Panc1 (cell line): ENCODE measurements around the gene MYMK. TPM values are rescaled to one million over a fixed set of nuclear protein-coding genes. Genes with fewer than 3 reads are reported as not detected.
A peak's percentile ranks its signal among the peaks of the same experiment; 100 is the strongest.

ENCODE experiments used
- ATAC-seq: fragments of 200-7000 bp; cut with Tn5 transposase; 2 replicates; pipeline ENCODE4 v1.9.1; 2020; ENCODE audit warnings: mild to moderate bottlenecking, moderate library complexity
- BruUV-seq: library from RNA; stranded (reverse); fragments of 400-500 nt; replicated peaks from 2 replicates; lab custom pipeline; 2021; lab: Mats Ljungman, UMichigan
- CTCF ChIA-PET: fragments of 300-600 bp; sonication (Branson Sonifier 250); formaldehyde crosslinking; loops from one replicate; lab custom pipeline; 2022; ENCODE audit warnings: antibody characterized with exemption; lab: Charles Lee
- POLR2A ChIA-PET: fragments of 300-600 bp; sonication (Branson Sonifier 250); formaldehyde crosslinking; loops from one replicate; lab custom pipeline; 2022; ENCODE audit warnings: antibody characterized with exemption; lab: Charles Lee
- DNase-seq: peaks from one replicate; pipeline ENCODE4 v3.0.0-alpha.2; 2010; ENCODE audit warnings: low read depth, low spot score
- H3K27ac ChIP-seq: 2 replicates; pipeline ENCODE4 v1.5.1; 2011; ENCODE audit warnings: mild to moderate bottlenecking, low read length, inconsistent platforms
- H3K27me3 ChIP-seq: fragments of 200-500 bp; sonication (Bioruptor generic); 2 replicates; pipeline ENCODE4 v1.6.0; 2014; ENCODE audit warnings: low read length, inconsistent platforms; ENCODE audit not compliant: control insufficient read depth, insufficient read depth
- H3K36me3 ChIP-seq: fragments of 200-500 bp; sonication (Bioruptor generic); 2 replicates; pipeline ENCODE4 v1.5.1; 2014; ENCODE audit warnings: inconsistent platforms, mild to moderate bottlenecking, low read length, moderate library complexity; ENCODE audit not compliant: control insufficient read depth, insufficient read depth
- H3K4me1 ChIP-seq: 2 replicates; pipeline ENCODE4 v1.5.1; 2011; ENCODE audit warnings: inconsistent platforms, mild to moderate bottlenecking, low read length, moderate library complexity; ENCODE audit not compliant: control insufficient read depth, insufficient read depth
- H3K4me3 ChIP-seq, 2 experiments: 2 replicates each; pipeline ENCODE4 v1.5.1; 2011 to 2012; ENCODE audit warnings: low read depth in 2 of 2, low read length in 2 of 2, mild to moderate bottlenecking in 2 of 2, inconsistent platforms in 1 of 2, moderate library complexity in 1 of 2
- H3K9me3 ChIP-seq: fragments of 200-500 bp; sonication (Bioruptor generic); 2 replicates; pipeline ENCODE4 v1.5.1; 2014; ENCODE audit warnings: low read depth, mild to moderate bottlenecking, inconsistent platforms, low read length, moderate library complexity; ENCODE audit not compliant: control insufficient read depth, insufficient read depth
- POLR2AphosphoS5 ChIP-seq: IDR thresholded peaks from 2 replicates; pipeline ENCODE4 v1.6.1; 2012; ENCODE audit warnings: mild to moderate bottlenecking, low read depth, low read length, moderate library complexity
- SIN3A ChIP-seq: IDR thresholded peaks from 2 replicates; pipeline ENCODE4 v1.6.1; 2012; ENCODE audit warnings: low read depth, mild to moderate bottlenecking, low read length, moderate library complexity, borderline replicate concordance; ENCODE audit not compliant: insufficient read depth
- TCF7L2 ChIP-seq: IDR thresholded peaks from 2 replicates; pipeline ENCODE4 v1.6.1; 2011; ENCODE audit warnings: mild to moderate bottlenecking, low read depth, low read length, inconsistent platforms
- in situ Hi-C: cut with HindIII; loops from 2 replicates; pipeline ENCODE4 v1.10.0; 2016; ENCODE audit warnings: low sequenced_read_pairs, low pct_unique_long_range_greater_than_20kb
- intact Hi-C: fragments of 100-400 bp; cut with micrococcal nuclease; formaldehyde crosslinking; loops from one replicate; pipeline ENCODE4 v1.10.0; 2022; ENCODE audit not compliant: unreplicated experiment
- total RNA-seq: library from RNA; stranded (reverse); gene quantifications from one replicate; pipeline ENCODE4 v1.2.1, GENCODE V29; 2021; ENCODE audit not compliant: unreplicated experiment
- TF ChIP-seq, protein P1 (sequence below): fragments of 450-650 bp; IDR thresholded peaks from 2 replicates; pipeline ENCODE4 v1.5.1; 2017; ENCODE audit warnings: mild to moderate bottlenecking
- TF ChIP-seq, protein P2 (sequence below), 2 experiments: IDR thresholded peaks; 2 replicates each; pipeline ENCODE4 v1.6.1; 2011 to 2012; ENCODE audit warnings: low read depth in 2 of 2, control low read depth in 1 of 2, low read length in 1 of 2, mild to moderate bottlenecking in 1 of 2, moderate library complexity in 1 of 2; ENCODE audit not compliant: insufficient read depth in 1 of 2

The MYMK gene
- total RNA-seq, 1 experiment from 2014 or later = not detected

DNA sequence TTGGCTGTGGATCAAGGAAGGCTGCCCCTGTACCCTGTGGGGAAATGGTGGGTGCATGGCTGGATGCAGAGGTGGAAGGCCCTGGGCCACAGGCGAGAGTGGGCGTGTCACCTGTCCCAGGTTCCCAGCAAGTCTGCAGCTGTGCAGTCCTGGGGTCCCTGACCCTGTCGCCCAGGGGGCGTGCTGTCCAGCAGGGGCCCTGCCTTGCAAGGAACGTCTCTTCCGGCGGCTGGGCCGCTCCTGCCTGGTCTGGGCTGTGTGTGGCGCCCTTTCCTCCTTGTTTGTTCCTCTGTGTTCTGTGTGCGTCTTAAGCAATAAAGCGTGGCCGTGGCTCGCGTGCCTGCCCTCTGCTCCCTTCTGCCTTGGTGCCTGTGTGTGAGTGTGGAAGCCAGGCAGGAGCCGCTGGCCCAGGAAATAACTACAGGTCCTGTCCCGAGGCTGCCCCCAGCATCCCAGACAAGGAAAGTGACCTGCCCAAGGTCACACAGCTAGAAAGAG lies 54.3 kb downstream of the MYMK start:
- no TSS peak for BruUV-seq
- DNase-seq = no peak
- H3K27me3 ChIP-seq = no peaks in the 10 kb centered on the region
- peak; percentile 23 for ATAC-seq
- intact Hi-C loops = no loop called here
- H3K36me3 ChIP-seq = no peaks in the 10 kb centered on the region
- H3K4me1 ChIP-seq = no peaks in the 10 kb centered on the region
- no peaks in the 10 kb centered on the region for H3K9me3 ChIP-seq
- H3K27ac ChIP-seq = no peak overlapping the region
- TF ChIP-seq, protein P1, sequence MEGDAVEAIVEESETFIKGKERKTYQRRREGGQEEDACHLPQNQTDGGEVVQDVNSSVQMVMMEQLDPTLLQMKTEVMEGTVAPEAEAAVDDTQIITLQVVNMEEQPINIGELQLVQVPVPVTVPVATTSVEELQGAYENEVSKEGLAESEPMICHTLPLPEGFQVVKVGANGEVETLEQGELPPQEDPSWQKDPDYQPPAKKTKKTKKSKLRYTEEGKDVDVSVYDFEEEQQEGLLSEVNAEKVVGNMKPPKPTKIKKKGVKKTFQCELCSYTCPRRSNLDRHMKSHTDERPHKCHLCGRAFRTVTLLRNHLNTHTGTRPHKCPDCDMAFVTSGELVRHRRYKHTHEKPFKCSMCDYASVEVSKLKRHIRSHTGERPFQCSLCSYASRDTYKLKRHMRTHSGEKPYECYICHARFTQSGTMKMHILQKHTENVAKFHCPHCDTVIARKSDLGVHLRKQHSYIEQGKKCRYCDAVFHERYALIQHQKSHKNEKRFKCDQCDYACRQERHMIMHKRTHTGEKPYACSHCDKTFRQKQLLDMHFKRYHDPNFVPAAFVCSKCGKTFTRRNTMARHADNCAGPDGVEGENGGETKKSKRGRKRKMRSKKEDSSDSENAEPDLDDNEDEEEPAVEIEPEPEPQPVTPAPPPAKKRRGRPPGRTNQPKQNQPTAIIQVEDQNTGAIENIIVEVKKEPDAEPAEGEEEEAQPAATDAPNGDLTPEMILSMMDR = no peak
- TF ChIP-seq, protein P2, sequence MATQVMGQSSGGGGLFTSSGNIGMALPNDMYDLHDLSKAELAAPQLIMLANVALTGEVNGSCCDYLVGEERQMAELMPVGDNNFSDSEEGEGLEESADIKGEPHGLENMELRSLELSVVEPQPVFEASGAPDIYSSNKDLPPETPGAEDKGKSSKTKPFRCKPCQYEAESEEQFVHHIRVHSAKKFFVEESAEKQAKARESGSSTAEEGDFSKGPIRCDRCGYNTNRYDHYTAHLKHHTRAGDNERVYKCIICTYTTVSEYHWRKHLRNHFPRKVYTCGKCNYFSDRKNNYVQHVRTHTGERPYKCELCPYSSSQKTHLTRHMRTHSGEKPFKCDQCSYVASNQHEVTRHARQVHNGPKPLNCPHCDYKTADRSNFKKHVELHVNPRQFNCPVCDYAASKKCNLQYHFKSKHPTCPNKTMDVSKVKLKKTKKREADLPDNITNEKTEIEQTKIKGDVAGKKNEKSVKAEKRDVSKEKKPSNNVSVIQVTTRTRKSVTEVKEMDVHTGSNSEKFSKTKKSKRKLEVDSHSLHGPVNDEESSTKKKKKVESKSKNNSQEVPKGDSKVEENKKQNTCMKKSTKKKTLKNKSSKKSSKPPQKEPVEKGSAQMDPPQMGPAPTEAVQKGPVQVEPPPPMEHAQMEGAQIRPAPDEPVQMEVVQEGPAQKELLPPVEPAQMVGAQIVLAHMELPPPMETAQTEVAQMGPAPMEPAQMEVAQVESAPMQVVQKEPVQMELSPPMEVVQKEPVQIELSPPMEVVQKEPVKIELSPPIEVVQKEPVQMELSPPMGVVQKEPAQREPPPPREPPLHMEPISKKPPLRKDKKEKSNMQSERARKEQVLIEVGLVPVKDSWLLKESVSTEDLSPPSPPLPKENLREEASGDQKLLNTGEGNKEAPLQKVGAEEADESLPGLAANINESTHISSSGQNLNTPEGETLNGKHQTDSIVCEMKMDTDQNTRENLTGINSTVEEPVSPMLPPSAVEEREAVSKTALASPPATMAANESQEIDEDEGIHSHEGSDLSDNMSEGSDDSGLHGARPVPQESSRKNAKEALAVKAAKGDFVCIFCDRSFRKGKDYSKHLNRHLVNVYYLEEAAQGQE (IDR thresholded peaks at IDR 0.05; ENCODE audit: insufficient read depth in 1 of 2, low read depth in 2 of 2, low read length in 1 of 2) = no peak
- TF ChIP-seq SIN3A (0 out of 2 replicates have a peak, but pooled peaks have one; percentile 55), TCF7L2 (no peak), POLR2AphosphoS5 (peak; percentile 63)
- H3K4me3 ChIP-seq = no peak overlapping the region
- ChIA-PET CTCF (no interaction called here), POLR2A (no interaction called here)
- in situ Hi-C loops = no loop called here

DNA sequence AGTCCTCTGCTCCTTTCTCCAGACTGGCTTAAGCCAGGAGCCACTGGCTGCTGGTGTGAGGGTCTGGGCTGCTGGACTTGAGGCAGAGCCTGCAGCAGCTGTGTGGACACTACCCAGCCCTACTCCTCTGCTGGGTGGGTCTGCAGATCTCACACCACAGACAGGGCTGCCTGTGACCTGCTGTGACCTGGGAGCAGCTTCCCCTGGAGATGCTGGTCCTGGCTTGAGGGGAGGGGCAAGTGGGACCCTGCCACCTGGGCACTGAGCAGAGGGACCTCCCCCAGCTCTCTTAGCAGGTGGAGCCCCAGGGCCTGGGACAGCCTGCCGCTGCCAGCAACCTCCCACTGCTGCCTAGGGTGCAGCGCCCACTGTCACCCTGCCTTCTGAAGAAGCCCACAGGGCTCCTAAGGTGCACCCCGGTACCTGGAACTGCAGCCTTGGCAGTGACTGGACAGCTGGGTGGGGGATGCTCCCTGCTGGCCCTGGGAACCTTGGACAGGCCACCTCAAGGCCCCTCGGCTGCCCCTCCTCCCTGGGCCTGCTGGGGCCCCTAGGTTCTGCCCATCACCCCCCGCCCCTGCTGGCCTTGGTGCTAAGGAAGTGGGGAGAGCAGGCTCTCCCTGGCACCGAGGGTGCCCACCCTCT lies 55.9 kb downstream of the MYMK start:
- no peak for DNase-seq
- no peak overlapping the region for H3K27ac ChIP-seq
- no peaks in the 10 kb centered on the region for H3K4me1 ChIP-seq
- CTCF ChIA-PET = no interaction called here
- TF ChIP-seq, protein P1 = no peak
- TF ChIP-seq TCF7L2 = no peak
- TF ChIP-seq POLR2AphosphoS5 = peak; percentile 30; the same call in 1 of the 2 replicates
- no peak; the same call in 1 of the 2 replicates for TF ChIP-seq SIN3A
- POLR2A ChIA-PET = no interaction called here
- H3K4me3 ChIP-seq = no peak overlapping the region
- BruUV-seq = no TSS peak
- no peaks in the 10 kb centered on the region for H3K27me3 ChIP-seq
- peak; percentile 10; the same call in 1 of the 2 replicates for ATAC-seq
- no peaks in the 10 kb centered on the region for H3K36me3 ChIP-seq
- no peaks in the 10 kb centered on the region for H3K9me3 ChIP-seq
- in situ Hi-C loops (no loop called here), intact Hi-C loops (no loop called here)
